ENCODE data around the gene DNAH8. TPM values are rescaled to one million over a fixed set of nuclear protein-coding genes. Genes with fewer than 3 reads are reported as not detected.

The DNAH8 gene
- total and polyA plus RNA-seq, 8 donors = under 0.01 to 0.18 TPM; not detected in 6

GRCh38 chr6:39049575-39050283 is 334.6 kb downstream of the DNAH8 start:
- no peak overlapping the region for H3K27ac ChIP-seq
- no peak for DNase-seq
- TF ChIP-seq POLR2AphosphoS5 (IDR thresholded peaks at IDR 0.05) = no peak
- TF ChIP-seq POLR2A (IDR thresholded peaks at IDR 0.05) = no peak
- TF ChIP-seq EP300 (IDR thresholded peaks at IDR 0.05) = no peak
- TF ChIP-seq CTCF (IDR thresholded peaks at IDR 0.05) = no peak
- intact Hi-C loops (cut with DNase I; ENCODE audit: low total_unique reads) = no loop called here
- H3K36me3 ChIP-seq = no peaks in the 10 kb centered on the region
- peaks cover 0 to 89% (median 38%) of the 10 kb centered on the region in 3 donors for H3K27me3 ChIP-seq
- H3K9me3 ChIP-seq = no peaks in the 10 kb centered on the region
- peaks cover 10 to 15% (median 12%) of the 10 kb centered on the region in 4 donors for H3K4me1 ChIP-seq
- WGBS, 5 donors = 75 to 94% (median 85%) methylated on average over 8 to 9 of the region's 9 CpGs
- H3K4me3 ChIP-seq = no peak overlapping the region

GRCh38 chr6:39050453-39051112 is 335.5 kb downstream of the DNAH8 start:
- intact Hi-C loops (cut with DNase I; ENCODE audit: low total_unique reads) = no loop called here
- Histone ChIP-seq H3K4me1 (peaks cover 10 to 15% (median 12%) of the 10 kb centered on the region in 4 donors), H3K27me3 (peaks cover 0 to 84% (median 38%) of the 10 kb centered on the region in 3 donors), H3K27ac (no peak overlapping the region), H3K36me3 (no peaks in the 10 kb centered on the region), H3K4me3 (no peak overlapping the region), H3K9me3 (no peaks in the 10 kb centered on the region)
- WGBS, 5 donors = 78 to 92% (median 81%) methylated on average over 5 of the region's 5 CpGs
- no peak for DNase-seq
- TF ChIP-seq POLR2AphosphoS5 (IDR thresholded peaks at IDR 0.05) (no peak), EP300 (IDR thresholded peaks at IDR 0.05) (no peak), CTCF (IDR thresholded peaks at IDR 0.05) (no peak), POLR2A (IDR thresholded peaks at IDR 0.05) (no peak)

- TF ChIP-seq POLR2A (IDR thresholded peaks at IDR 0.05) (no peak), EP300 (IDR thresholded peaks at IDR 0.05) (no peak), CTCF (IDR thresholded peaks at IDR 0.05) (no peak), POLR2AphosphoS5 (IDR thresholded peaks at IDR 0.05) (no peak)
- H3K4me3 ChIP-seq = no peak overlapping the region
- 47 to 64% (median 54%) methylated on average over 4 of the region's 4 CpGs for WGBS, 5 donors
- no peak overlapping the region for H3K27ac ChIP-seq
- DNase-seq = no peak
- peaks cover 0 to 84% (median 38%) of the 10 kb centered on the region in 3 donors for H3K27me3 ChIP-seq
- intact Hi-C loops (cut with DNase I; ENCODE audit: low total_unique reads) = no loop called here
- H3K4me1 ChIP-seq = peaks cover 10 to 15% (median 12%) of the 10 kb centered on the region in 4 donors
- no peaks in the 10 kb centered on the region for H3K36me3 ChIP-seq
- no peaks in the 10 kb centered on the region for H3K9me3 ChIP-seq
Measured at GRCh38 chr6:39051399-39052122, 336.4 kb downstream of the DNAH8 start.

GRCh38 chr6:39053016-39053624 is 338.0 kb downstream of the DNAH8 start:
- H3K27me3 ChIP-seq = peaks cover 0 to 70% (median 24%) of the 10 kb centered on the region in 3 donors
- DNase-seq = no peak
- no peak overlapping the region for H3K4me3 ChIP-seq
- peaks cover 10 to 14% (median 11%) of the 10 kb centered on the region in 4 donors for H3K4me1 ChIP-seq
- no peak overlapping the region for H3K27ac ChIP-seq
- no peaks in the 10 kb centered on the region for H3K9me3 ChIP-seq
- intact Hi-C loops (cut with DNase I; ENCODE audit: low total_unique reads) = no loop called here
- TF ChIP-seq POLR2A (IDR thresholded peaks at IDR 0.05) = no peak
- TF ChIP-seq EP300 (IDR thresholded peaks at IDR 0.05) = no peak
- no peak for TF ChIP-seq POLR2AphosphoS5 (IDR thresholded peaks at IDR 0.05)
- H3K36me3 ChIP-seq = no peaks in the 10 kb centered on the region
- 85 to 89% (median 87%) methylated on average over 4 of the region's 4 CpGs for WGBS, 5 donors
